Measurements from ENCODE around the gene IGLL1. TPM values are rescaled to one million over a fixed set of nuclear protein-coding genes. Genes with fewer than 3 reads are reported as not detected.
"Not testable (repeated sequence)": the region's sequence is repeated elsewhere in the genome, so short reads cannot be mapped to it uniquely, and the experiment has no call there.

IGLL1 gene
- total RNA-seq, 1 donor from 2014 or later: not detected

DNA sequence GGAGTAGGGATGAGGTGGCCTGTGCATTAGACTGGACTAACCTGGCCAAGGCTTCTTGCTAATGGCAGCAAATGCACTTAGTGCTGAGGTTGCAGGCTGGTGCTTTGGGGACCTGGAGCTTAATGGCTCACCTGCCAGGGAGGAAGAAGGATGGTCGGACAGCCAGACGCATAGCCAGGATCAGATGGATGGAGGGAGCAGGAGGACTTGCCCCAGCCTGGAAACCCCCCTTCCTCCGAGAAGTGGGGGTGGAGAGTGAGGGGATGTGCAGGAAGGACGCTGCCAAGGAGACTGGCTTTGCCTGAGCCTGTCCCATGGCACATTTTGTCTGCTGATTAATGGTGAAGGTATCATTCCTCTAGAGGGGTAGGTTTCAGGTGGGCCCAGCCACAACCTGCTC, 17.9 kb downstream of the IGLL1 start:
- peaks cover 3% of the 10 kb centered on the region for H3K4me1 ChIP-seq
- H3K27ac Mint-ChIP-seq: no peak overlapping the region
- H3K4me1 Mint-ChIP-seq: peaks cover 46% of the 10 kb centered on the region
- DNase-seq (ENCODE audit: low spot score): no peak
- H4K20me1 ChIP-seq (ENCODE audit: low read depth): no peaks in the 10 kb centered on the region
- H3K9ac ChIP-seq: no peak overlapping the region
- peaks cover 13% of the 10 kb centered on the region for H3F3A ChIP-seq (ENCODE audit: low read depth)
- H2AFZ ChIP-seq (replicated peaks): no peak overlapping the region
- H3K4me3 Mint-ChIP-seq: peak overlapping the region; percentile 53
- H3K4me2 ChIP-seq: no peak overlapping the region
- no peaks in the 10 kb centered on the region for H3K9me3 ChIP-seq (ENCODE audit: low read depth)
- no peaks in the 10 kb centered on the region for H3K79me2 ChIP-seq (ENCODE audit: low read depth)
- H3K36me3 ChIP-seq: no peaks in the 10 kb centered on the region
- H3K4me3 ChIP-seq: no peak overlapping the region
- peaks cover 28% of the 10 kb centered on the region for H3K27me3 Mint-ChIP-seq (ENCODE audit: insufficient read depth, low read depth)
- no peaks in the 10 kb centered on the region for H3K36me3 Mint-ChIP-seq
- no peak for TF ChIP-seq EZH2 (IDR thresholded peaks at IDR 0.05)
- H3K27ac ChIP-seq: no peak overlapping the region
- peaks cover 3% of the 10 kb centered on the region for H3K9me3 Mint-ChIP-seq
- peaks cover 55% of the 10 kb centered on the region for H3K27me3 ChIP-seq

DNA sequence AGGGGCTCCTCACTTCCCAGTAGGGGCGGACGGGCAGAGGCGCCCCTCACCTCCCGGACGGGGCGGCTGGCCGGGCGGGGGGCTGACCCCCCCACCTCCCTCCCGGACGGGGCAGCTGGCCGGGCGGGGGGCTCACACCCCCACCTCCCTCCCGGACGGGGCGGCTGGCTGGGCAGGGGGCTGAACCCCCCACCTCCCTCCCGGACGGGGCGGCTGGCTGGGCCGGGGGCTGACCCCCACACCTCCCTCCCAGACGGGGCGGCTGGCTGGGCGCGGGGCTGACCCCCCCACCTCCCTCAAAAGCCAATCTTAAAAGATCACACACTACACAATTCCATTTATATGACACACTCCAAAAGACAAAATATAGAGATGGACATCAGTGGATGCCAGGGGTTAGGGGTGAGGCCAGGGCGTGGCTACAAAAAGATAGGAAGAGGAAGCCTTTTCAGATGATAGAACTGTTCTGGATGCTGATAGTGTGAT, 19.0 kb downstream of the IGLL1 start:
- Mint-ChIP-seq H3K27ac (peak overlapping the region; percentile 17), H3K4me1 (peaks cover 47% of the 10 kb centered on the region), H3K27me3 (ENCODE audit: insufficient read depth, low read depth) (peaks cover 36% of the 10 kb centered on the region), H3K4me3 (peak overlapping the region; percentile 59)
- not testable (repeated sequence) for H3K9me3 ChIP-seq (ENCODE audit: low read depth); H4K20me1 ChIP-seq (ENCODE audit: low read depth); H3K4me2 ChIP-seq; H3K9ac ChIP-seq; H3K36me3 ChIP-seq; H3K36me3 Mint-ChIP-seq; H3K79me2 ChIP-seq (ENCODE audit: low read depth); H3K4me1 ChIP-seq; H2AFZ ChIP-seq (replicated peaks); H3K9me3 Mint-ChIP-seq; DNase-seq (ENCODE audit: low spot score); H3K27ac ChIP-seq; H3K4me3 ChIP-seq
- peaks cover 44% of the 10 kb centered on the region for H3K27me3 ChIP-seq
- peaks cover 12% of the 10 kb centered on the region for H3F3A ChIP-seq (ENCODE audit: low read depth)

GRCh38 chr22:23560215-23560614, 19.9 kb downstream of the IGLL1 start:
- not testable (repeated sequence) for H3K9me3 Mint-ChIP-seq; H3K4me2 ChIP-seq; H3K4me3 Mint-ChIP-seq; DNase-seq (ENCODE audit: low spot score); H3F3A ChIP-seq (ENCODE audit: low read depth); H3K4me3 ChIP-seq; H3K36me3 Mint-ChIP-seq; H3K27ac Mint-ChIP-seq; H2AFZ ChIP-seq (replicated peaks); H3K4me1 ChIP-seq; H3K9me3 ChIP-seq (ENCODE audit: low read depth); H3K36me3 ChIP-seq; H3K79me2 ChIP-seq (ENCODE audit: low read depth); H4K20me1 ChIP-seq (ENCODE audit: low read depth); H3K27ac ChIP-seq; H3K9ac ChIP-seq
- Mint-ChIP-seq H3K4me1 (peaks cover 48% of the 10 kb centered on the region), H3K27me3 (ENCODE audit: insufficient read depth, low read depth) (peaks cover 34% of the 10 kb centered on the region)
- H3K27me3 ChIP-seq: peaks cover 35% of the 10 kb centered on the region

- Histone ChIP-seq H3F3A (ENCODE audit: low read depth) (no peaks in the 10 kb centered on the region), H3K79me2 (ENCODE audit: low read depth) (no peaks in the 10 kb centered on the region), H3K4me2 (no peak overlapping the region), H3K36me3 (no peaks in the 10 kb centered on the region), H2AFZ (replicated peaks) (no peak overlapping the region), H3K27me3 (peaks cover 16% of the 10 kb centered on the region), H3K4me3 (no peak overlapping the region), H3K9me3 (ENCODE audit: low read depth) (no peaks in the 10 kb centered on the region), H3K4me1 (no peaks in the 10 kb centered on the region), H3K9ac (no peak overlapping the region), H3K27ac (no peak overlapping the region), H4K20me1 (ENCODE audit: low read depth) (no peaks in the 10 kb centered on the region)
- H3K4me3 Mint-ChIP-seq: no peak overlapping the region
- H3K36me3 Mint-ChIP-seq: no peaks in the 10 kb centered on the region
- DNase-seq (ENCODE audit: low spot score): no peak
- H3K9me3 Mint-ChIP-seq: peaks cover 3% of the 10 kb centered on the region
- H3K4me1 Mint-ChIP-seq: peaks cover 37% of the 10 kb centered on the region
- H3K27ac Mint-ChIP-seq: no peak overlapping the region
- peaks cover 25% of the 10 kb centered on the region for H3K27me3 Mint-ChIP-seq (ENCODE audit: insufficient read depth, low read depth)
- no peak for TF ChIP-seq EZH2 (IDR thresholded peaks at IDR 0.05)
- TF ChIP-seq EZH2phosphoT487 (IDR thresholded peaks at IDR 0.05): no peak
Observed at GRCh38 chr22:23557467-23557866, 22.6 kb downstream of the IGLL1 start.

DNA sequence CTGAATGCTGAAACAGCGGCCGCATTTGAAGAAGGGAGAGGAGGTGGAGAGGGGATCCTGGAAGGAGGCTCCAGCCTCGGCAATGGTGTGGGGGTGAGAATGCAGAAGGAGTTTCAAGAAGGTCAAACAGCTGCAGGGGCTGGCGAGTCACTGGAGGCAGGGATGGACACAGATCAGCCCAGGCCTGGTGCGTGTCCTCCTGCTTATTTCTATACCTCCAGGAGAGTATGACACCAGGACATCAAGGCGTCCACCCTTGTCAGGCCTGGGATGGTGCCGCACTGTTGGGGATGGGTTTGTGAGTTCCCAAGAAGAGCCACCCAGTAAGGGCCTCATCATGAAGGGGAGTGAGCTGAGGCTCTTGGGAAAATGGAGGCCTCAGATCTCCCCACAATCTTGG, 23.1 kb downstream of the IGLL1 start:
- Histone ChIP-seq H3K9ac (no peak overlapping the region), H3K36me3 (no peaks in the 10 kb centered on the region), H3K4me1 (no peaks in the 10 kb centered on the region), H3K9me3 (ENCODE audit: low read depth) (no peaks in the 10 kb centered on the region), H3K4me3 (no peak overlapping the region), H3K79me2 (ENCODE audit: low read depth) (no peaks in the 10 kb centered on the region), H3K4me2 (no peak overlapping the region), H2AFZ (replicated peaks) (no peak overlapping the region), H3K27me3 (peaks cover 21% of the 10 kb centered on the region), H3K27ac (no peak overlapping the region), H3F3A (ENCODE audit: low read depth) (no peaks in the 10 kb centered on the region), H4K20me1 (ENCODE audit: low read depth) (no peaks in the 10 kb centered on the region)
- no peak for DNase-seq (ENCODE audit: low spot score)
- Mint-ChIP-seq H3K4me3 (peak overlapping the region; percentile 46), H3K27me3 (ENCODE audit: insufficient read depth, low read depth) (peaks cover 23% of the 10 kb centered on the region), H3K4me1 (peaks cover 35% of the 10 kb centered on the region), H3K27ac (peak overlapping the region; percentile 35), H3K36me3 (no peaks in the 10 kb centered on the region), H3K9me3 (peaks cover 3% of the 10 kb centered on the region)
- TF ChIP-seq, protein P1, sequence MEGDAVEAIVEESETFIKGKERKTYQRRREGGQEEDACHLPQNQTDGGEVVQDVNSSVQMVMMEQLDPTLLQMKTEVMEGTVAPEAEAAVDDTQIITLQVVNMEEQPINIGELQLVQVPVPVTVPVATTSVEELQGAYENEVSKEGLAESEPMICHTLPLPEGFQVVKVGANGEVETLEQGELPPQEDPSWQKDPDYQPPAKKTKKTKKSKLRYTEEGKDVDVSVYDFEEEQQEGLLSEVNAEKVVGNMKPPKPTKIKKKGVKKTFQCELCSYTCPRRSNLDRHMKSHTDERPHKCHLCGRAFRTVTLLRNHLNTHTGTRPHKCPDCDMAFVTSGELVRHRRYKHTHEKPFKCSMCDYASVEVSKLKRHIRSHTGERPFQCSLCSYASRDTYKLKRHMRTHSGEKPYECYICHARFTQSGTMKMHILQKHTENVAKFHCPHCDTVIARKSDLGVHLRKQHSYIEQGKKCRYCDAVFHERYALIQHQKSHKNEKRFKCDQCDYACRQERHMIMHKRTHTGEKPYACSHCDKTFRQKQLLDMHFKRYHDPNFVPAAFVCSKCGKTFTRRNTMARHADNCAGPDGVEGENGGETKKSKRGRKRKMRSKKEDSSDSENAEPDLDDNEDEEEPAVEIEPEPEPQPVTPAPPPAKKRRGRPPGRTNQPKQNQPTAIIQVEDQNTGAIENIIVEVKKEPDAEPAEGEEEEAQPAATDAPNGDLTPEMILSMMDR (IDR thresholded peaks at IDR 0.05): no peak
- TF ChIP-seq EZH2 (IDR thresholded peaks at IDR 0.05): no peak
- no peak for TF ChIP-seq EZH2phosphoT487 (IDR thresholded peaks at IDR 0.05)

Data from neural progenitor cell (in vitro differentiated cells).